ENCODE measurements around the gene RAD18.

The RAD18 gene

GRCh38 chr3:8834974-8835373, 128.3 kb downstream of the RAD18 start:
- DNase-seq, result no peak

- DNase-seq, result no peak
These were observed 135.6 kb downstream of the RAD18 start for GRCh38 chr3:8827641-8828040.

Measured in activated CD4-positive, alpha-beta T cell treated with anti-CD3 and anti-CD28 coated beads, Interleukin-2, amount 50 U/mL, for 48 hours (primary cell).